NCI-H510A (cell line): ENCODE results near the gene DCLK1.

Source experiments
- DNase-seq: peaks from one replicate; lab custom pipeline; 2025; lab: John Stamatoyannopoulos, UW

DCLK1 gene

GRCh38 chr13:35860661-35861060 is 270.5 kb downstream of the DCLK1 start:
- no peak for DNase-seq

GRCh38 chr13:35859981-35860380 is 271.2 kb downstream of the DCLK1 start:
- DNase-seq: no peak

GRCh38 chr13:35858665-35859064 is 272.5 kb downstream of the DCLK1 start:
- DNase-seq: no peak

GRCh38 chr13:35857769-35858168 is 273.4 kb downstream of the DCLK1 start:
- DNase-seq: no peak

- DNase-seq: no peak
Observed at GRCh38 chr13:35856721-35857364, 274.3 kb downstream of the DCLK1 start.

- DNase-seq: no peak
Observed at GRCh38 chr13:35856084-35856483, 275.1 kb downstream of the DCLK1 start.

- no peak for DNase-seq
Observed at GRCh38 chr13:35855531-35856019, 275.6 kb downstream of the DCLK1 start.

GRCh38 chr13:35854286-35854685 is 276.9 kb downstream of the DCLK1 start:
- no peak for DNase-seq

GRCh38 chr13:35851881-35852280 is 279.3 kb downstream of the DCLK1 start:
- DNase-seq: no peak

GRCh38 chr13:35851356-35851755 is 279.8 kb downstream of the DCLK1 start:
- no peak for DNase-seq

- DNase-seq: no peak
Observed at GRCh38 chr13:35850569-35850968, 280.6 kb downstream of the DCLK1 start.

- DNase-seq: no peak
Observed at GRCh38 chr13:35849256-35849644, 281.9 kb downstream of the DCLK1 start.

- DNase-seq: no peak
Observed at GRCh38 chr13:35848336-35849255, 282.6 kb downstream of the DCLK1 start.

- no peak for DNase-seq
Observed at GRCh38 chr13:35843272-35843671, 287.9 kb downstream of the DCLK1 start.

GRCh38 chr13:35841060-35841521 is 290.1 kb downstream of the DCLK1 start:
- no peak for DNase-seq

- no peak for DNase-seq
Observed at GRCh38 chr13:35839806-35840205, 291.4 kb downstream of the DCLK1 start.

GRCh38 chr13:35838356-35838755 is 292.8 kb downstream of the DCLK1 start:
- no peak for DNase-seq

- no peak for DNase-seq
Observed at GRCh38 chr13:35836446-35836845, 294.7 kb downstream of the DCLK1 start.

- no peak for DNase-seq
Observed at GRCh38 chr13:35835989-35836388, 295.2 kb downstream of the DCLK1 start.

- no peak for DNase-seq
Observed at GRCh38 chr13:35833608-35834275, 297.4 kb downstream of the DCLK1 start.

GRCh38 chr13:35833031-35833430 is 298.2 kb downstream of the DCLK1 start:
- no peak for DNase-seq

GRCh38 chr13:35832551-35832950 is 298.6 kb downstream of the DCLK1 start:
- DNase-seq: no peak
